Cardiac fibroblast (primary cell): Measurements from ENCODE around the gene GP9.

Experiments
- DNase-seq, 2 donors: peaks; one replicate each; pipeline versions ENCODE4 v3.0.0 to v3.0.0-alpha.2; 2010; ENCODE audit warnings: low read depth in 2 of 2
- H3K4me3 ChIP-seq, 2 donors: replicated peaks in 1 of 2; 1 replicate in 1 of 2; 2 replicates in 1 of 2; pipeline ENCODE4 v1.5.1; 2011; ENCODE audit warnings: low read depth in 2 of 2, low read length in 2 of 2, mild to moderate bottlenecking in 2 of 2, moderate library complexity in 1 of 2
- CTCF ChIP-seq: IDR thresholded peaks from one replicate; pipeline ENCODE4 v1.5.1; 2011; ENCODE audit warnings: low read depth, mild to moderate bottlenecking, low read length, inconsistent platforms

The GP9 gene

GRCh38 chr3:129033633-129034321 lies 26.8 kb upstream of the GP9 start:
- no peak for DNase-seq
- no peak overlapping the region for H3K4me3 ChIP-seq
- no peak for TF ChIP-seq CTCF

GRCh38 chr3:129034642-129035041 lies 25.9 kb upstream of the GP9 start:
- TF ChIP-seq CTCF: no peak
- H3K4me3 ChIP-seq: no peak overlapping the region
- DNase-seq: no peak

GRCh38 chr3:129035360-129036221 lies 25.0 kb upstream of the GP9 start:
- H3K4me3 ChIP-seq: no peak overlapping the region
- no peak for DNase-seq
- no peak for TF ChIP-seq CTCF

GRCh38 chr3:129036222-129037092 lies 24.1 kb upstream of the GP9 start:
- no peak overlapping the region for H3K4me3 ChIP-seq
- no peak for TF ChIP-seq CTCF
- no peak for DNase-seq

- TF ChIP-seq CTCF: no peak
- no peak for DNase-seq
- no peak overlapping the region for H3K4me3 ChIP-seq
Observed at GRCh38 chr3:129037093-129037419, 23.5 kb upstream of the GP9 start.

- DNase-seq: no peak
- no peak overlapping the region for H3K4me3 ChIP-seq
- TF ChIP-seq CTCF: no peak
Observed at GRCh38 chr3:129038121-129038855, 22.3 kb upstream of the GP9 start.
